Measurements from ENCODE around the gene SKAP2.

SKAP2 gene

DNA sequence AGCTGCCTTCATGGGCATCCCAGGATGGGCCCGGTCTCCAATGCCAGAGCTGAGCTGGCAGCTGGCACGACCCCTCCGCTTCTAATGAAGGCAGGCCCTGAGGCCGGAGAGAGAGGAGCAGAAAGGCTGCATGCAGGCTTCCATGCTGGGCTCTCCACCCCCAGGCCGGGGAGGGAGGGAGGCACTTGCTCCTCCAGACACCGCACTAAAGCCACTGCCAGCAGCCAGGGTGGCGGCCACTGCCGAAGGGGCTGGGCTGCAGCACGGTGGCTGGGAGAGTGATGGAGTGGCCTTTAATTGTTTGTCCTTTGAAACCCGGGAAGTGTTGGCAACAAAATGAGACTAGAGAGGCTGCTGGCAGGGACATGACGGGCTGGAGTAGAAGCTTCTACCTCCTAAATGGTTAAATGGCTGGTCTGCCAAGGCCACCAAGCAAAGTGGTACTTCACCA is 236.5 kb downstream of the SKAP2 start:
- DNase-seq = no peak
- Mint-ChIP-seq H3K27me3 (peaks cover 34% of the 10 kb centered on the region), H3K36me3 (no peaks in the 10 kb centered on the region), H3K27ac (no peak overlapping the region), H3K4me3 (no peak overlapping the region), H3K9me3 (peaks cover 3% of the 10 kb centered on the region), H3K4me1 (peaks cover 11% of the 10 kb centered on the region)
- CTCF ChIA-PET = no interaction called here

GRCh38 chr7:26627221-26627620 is 237.2 kb downstream of the SKAP2 start:
- Mint-ChIP-seq H3K4me3 (no peak overlapping the region), H3K27me3 (peaks cover 35% of the 10 kb centered on the region), H3K9me3 (peaks cover 2% of the 10 kb centered on the region), H3K36me3 (no peaks in the 10 kb centered on the region), H3K27ac (no peak overlapping the region), H3K4me1 (peaks cover 7% of the 10 kb centered on the region)
- no peak for DNase-seq
- CTCF ChIA-PET = no interaction called here

GRCh38 chr7:26626687-26627086 is 237.7 kb downstream of the SKAP2 start:
- Mint-ChIP-seq H3K27me3 (peaks cover 37% of the 10 kb centered on the region), H3K4me1 (peaks cover 6% of the 10 kb centered on the region), H3K4me3 (no peak overlapping the region), H3K36me3 (no peaks in the 10 kb centered on the region), H3K9me3 (peaks cover 2% of the 10 kb centered on the region), H3K27ac (no peak overlapping the region)
- CTCF ChIA-PET = no interaction called here
- DNase-seq = no peak

GRCh38 chr7:26626156-26626555 is 238.2 kb downstream of the SKAP2 start:
- Mint-ChIP-seq H3K27me3 (peaks cover 33% of the 10 kb centered on the region), H3K4me1 (peaks cover 2% of the 10 kb centered on the region), H3K4me3 (no peak overlapping the region), H3K27ac (no peak overlapping the region), H3K36me3 (no peaks in the 10 kb centered on the region), H3K9me3 (peaks cover 2% of the 10 kb centered on the region)
- CTCF ChIA-PET = no interaction called here
- DNase-seq = no peak

GRCh38 chr7:26625286-26625685 is 239.1 kb downstream of the SKAP2 start:
- Mint-ChIP-seq H3K4me3 (no peak overlapping the region), H3K27ac (no peak overlapping the region), H3K36me3 (no peaks in the 10 kb centered on the region), H3K4me1 (peaks cover 2% of the 10 kb centered on the region), H3K27me3 (peaks cover 36% of the 10 kb centered on the region), H3K9me3 (peaks cover 2% of the 10 kb centered on the region)
- DNase-seq = no peak
- CTCF ChIA-PET = no interaction called here

DNA sequence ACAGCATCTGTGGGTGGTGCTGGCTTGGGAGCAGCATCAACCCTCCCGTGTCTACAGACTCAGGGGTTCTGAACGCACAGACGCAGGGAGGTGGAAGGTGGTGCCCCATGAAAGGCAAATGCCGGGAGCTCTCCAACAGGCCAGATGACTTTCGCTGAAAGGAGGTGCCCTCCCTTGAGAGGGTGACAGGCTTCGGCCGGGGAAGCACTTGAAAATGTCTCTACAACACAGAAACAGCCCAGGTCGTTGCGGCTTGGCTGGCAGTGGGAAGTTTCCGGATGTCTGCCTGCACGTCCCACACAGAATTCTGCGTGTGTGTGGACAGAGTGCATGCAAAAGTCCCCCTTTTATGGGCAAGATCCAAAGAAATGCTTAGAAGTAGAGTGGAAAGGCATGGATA is 239.6 kb downstream of the SKAP2 start:
- H3K27me3 Mint-ChIP-seq = peaks cover 39% of the 10 kb centered on the region
- H3K4me1 Mint-ChIP-seq = no peaks in the 10 kb centered on the region
- DNase-seq = no peak
- CTCF ChIA-PET = no interaction called here
- no peaks in the 10 kb centered on the region for H3K36me3 Mint-ChIP-seq
- no peak overlapping the region for H3K27ac Mint-ChIP-seq
- no peak overlapping the region for H3K4me3 Mint-ChIP-seq
- H3K9me3 Mint-ChIP-seq = peaks cover 2% of the 10 kb centered on the region

DNA sequence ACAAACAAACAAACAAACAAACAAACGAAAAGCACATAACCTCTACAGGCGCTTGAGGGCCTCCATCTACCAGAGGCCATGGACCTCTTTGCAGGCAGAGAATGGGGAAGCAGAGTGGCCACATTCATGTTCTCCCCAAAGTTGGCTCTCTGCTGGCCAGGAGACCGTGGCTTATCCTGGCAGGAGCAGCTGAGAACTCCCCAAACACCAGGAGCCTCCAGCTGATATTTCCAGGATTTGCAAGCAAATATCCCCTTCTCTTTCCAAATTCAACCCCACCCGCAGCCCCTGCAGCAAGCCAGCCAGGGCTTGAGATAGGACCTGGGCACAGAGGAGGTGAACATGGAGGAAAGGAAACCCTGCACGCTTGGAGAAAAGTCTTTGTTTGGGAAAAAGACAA is 240.0 kb downstream of the SKAP2 start:
- H3K4me3 Mint-ChIP-seq = no peak overlapping the region
- H3K4me1 Mint-ChIP-seq = no peaks in the 10 kb centered on the region
- peaks cover 39% of the 10 kb centered on the region for H3K27me3 Mint-ChIP-seq
- no peak for DNase-seq
- no peaks in the 10 kb centered on the region for H3K36me3 Mint-ChIP-seq
- H3K9me3 Mint-ChIP-seq = peaks cover 1% of the 10 kb centered on the region
- H3K27ac Mint-ChIP-seq = no peak overlapping the region
- CTCF ChIA-PET = no interaction called here

DNA sequence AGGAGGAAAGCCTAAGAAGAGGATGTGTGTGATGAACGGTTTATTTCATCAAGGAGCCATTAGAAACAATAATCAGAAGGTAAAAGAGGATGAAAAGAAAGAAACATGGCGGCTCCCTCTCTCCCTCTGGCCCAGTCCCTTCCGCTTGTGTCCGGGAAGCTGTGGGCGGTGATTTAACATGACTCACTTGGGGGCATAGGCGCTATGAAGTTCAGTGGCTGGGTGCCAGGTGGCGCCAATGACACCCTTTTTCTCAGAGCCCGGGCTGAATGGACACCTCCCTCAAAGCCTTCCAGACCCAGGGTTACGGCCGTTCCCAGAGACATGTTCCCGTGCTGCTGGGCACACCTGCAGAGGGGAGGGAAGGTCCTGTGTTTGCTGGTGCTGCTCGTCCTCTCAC is 244.0 kb downstream of the SKAP2 start:
- H3K9me3 Mint-ChIP-seq = no peaks in the 10 kb centered on the region
- H3K4me1 Mint-ChIP-seq = no peaks in the 10 kb centered on the region
- no peak overlapping the region for H3K4me3 Mint-ChIP-seq
- H3K36me3 Mint-ChIP-seq = no peaks in the 10 kb centered on the region
- CTCF ChIA-PET = no interaction called here
- no peak overlapping the region for H3K27ac Mint-ChIP-seq
- no peak for DNase-seq
- peaks cover 27% of the 10 kb centered on the region for H3K27me3 Mint-ChIP-seq

GRCh38 chr7:26619348-26619984 is 244.9 kb downstream of the SKAP2 start:
- no peak overlapping the region for H3K27ac Mint-ChIP-seq
- H3K4me1 Mint-ChIP-seq = no peaks in the 10 kb centered on the region
- H3K9me3 Mint-ChIP-seq = no peaks in the 10 kb centered on the region
- CTCF ChIA-PET = interaction anchor here (0.6 kb wide), 1 partner anchor 48 kb away, joined by 3 read pairs; no protein-coding TSS in a partner anchor
- H3K4me3 Mint-ChIP-seq = no peak overlapping the region
- no peaks in the 10 kb centered on the region for H3K36me3 Mint-ChIP-seq
- DNase-seq = no peak
- peaks cover 18% of the 10 kb centered on the region for H3K27me3 Mint-ChIP-seq

DNA sequence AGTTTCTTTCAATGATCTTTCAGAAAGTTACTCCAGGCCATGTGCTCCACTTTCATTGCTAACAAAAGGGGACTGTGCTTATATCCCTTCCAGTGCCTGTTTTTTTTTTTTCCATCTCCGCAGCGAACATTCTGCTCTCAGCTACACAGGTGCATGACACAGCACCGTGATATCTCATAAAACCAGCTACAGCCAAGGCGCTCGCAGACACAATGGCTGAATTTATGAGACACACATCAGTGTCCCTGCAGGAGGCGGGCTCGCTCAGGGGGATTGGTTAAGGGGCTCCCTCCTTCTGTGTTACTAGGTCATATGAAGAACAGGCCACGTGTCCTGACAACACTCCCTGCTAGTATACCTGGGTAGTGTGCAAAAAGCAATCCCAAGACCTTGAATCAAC is 245.5 kb downstream of the SKAP2 start:
- Mint-ChIP-seq H3K4me1 (no peaks in the 10 kb centered on the region), H3K4me3 (no peak overlapping the region), H3K27ac (no peak overlapping the region), H3K9me3 (no peaks in the 10 kb centered on the region), H3K36me3 (no peaks in the 10 kb centered on the region), H3K27me3 (peaks cover 16% of the 10 kb centered on the region)
- DNase-seq = no peak
- CTCF ChIA-PET = interaction anchor here (0.6 kb wide), 1 partner anchor 49 kb away, joined by 3 read pairs; no protein-coding TSS in a partner anchor

GRCh38 chr7:26618449-26618848 is 245.9 kb downstream of the SKAP2 start:
- Mint-ChIP-seq H3K36me3 (no peaks in the 10 kb centered on the region), H3K9me3 (no peaks in the 10 kb centered on the region), H3K4me3 (no peak overlapping the region), H3K4me1 (no peaks in the 10 kb centered on the region), H3K27ac (no peak overlapping the region), H3K27me3 (peaks cover 16% of the 10 kb centered on the region)
- CTCF ChIA-PET = interaction anchor here (0.6 kb wide), 1 partner anchor 49 kb away, joined by 3 read pairs; no protein-coding TSS in a partner anchor
- DNase-seq = no peak

Data from activated naive CD4-positive, alpha-beta T cell treated with anti-CD3 and anti-CD28 coated beads, Interleukin-2, amount 10 ng/mL, durations not matched to agents 7 days and 5 days (primary cell).